NCI-H774 (cell line): Measurements from ENCODE around the gene KCND2.
"Not testable (repeated sequence)": the region's sequence is repeated elsewhere in the genome, so short reads cannot be mapped to it uniquely, and the experiment has no call there.

Experiments
- DNase-seq: peaks from one replicate; lab custom pipeline; 2025; lab: John Stamatoyannopoulos, UW

KCND2 gene

DNA sequence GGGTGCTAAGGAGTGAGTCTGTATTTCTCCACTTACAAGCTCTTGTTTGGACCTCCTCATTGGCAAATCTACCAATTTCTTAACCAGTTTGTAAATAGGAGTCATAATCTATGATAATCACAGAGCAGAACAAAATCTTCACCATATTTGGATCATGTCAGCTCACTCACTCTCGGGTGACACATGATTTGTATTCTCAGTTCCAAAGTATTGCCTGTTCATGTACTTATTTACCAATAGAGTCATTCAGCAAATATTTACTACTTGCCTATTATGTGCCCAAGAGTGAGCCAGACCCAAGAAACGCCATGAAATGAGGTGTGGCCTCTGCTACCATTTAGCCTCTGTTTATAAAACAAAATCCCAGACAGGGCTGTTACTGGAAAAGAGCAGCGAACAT lies 470.2 kb downstream of the KCND2 start:
- peak; percentile 58 for DNase-seq

DNA sequence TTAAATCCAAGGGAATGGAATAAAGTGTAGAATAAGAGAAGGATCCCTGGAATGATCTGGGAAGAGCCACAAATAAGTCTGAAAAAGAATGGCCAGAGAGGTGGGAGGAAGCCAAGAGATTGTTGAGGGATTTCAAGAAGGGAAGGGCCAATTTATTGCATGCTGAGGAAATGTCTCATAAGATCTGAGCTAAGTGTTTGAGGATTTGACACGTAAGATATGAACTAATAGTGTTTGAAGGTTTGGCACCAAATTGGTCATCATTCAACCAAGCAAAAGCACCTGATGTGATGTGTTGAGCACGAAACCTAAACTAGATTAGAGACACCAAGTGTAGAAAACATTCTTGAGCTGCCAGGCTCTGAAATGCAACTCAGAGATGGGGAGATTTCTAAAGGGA lies 487.1 kb downstream of the KCND2 start:
- DNase-seq, result no peak

DNA sequence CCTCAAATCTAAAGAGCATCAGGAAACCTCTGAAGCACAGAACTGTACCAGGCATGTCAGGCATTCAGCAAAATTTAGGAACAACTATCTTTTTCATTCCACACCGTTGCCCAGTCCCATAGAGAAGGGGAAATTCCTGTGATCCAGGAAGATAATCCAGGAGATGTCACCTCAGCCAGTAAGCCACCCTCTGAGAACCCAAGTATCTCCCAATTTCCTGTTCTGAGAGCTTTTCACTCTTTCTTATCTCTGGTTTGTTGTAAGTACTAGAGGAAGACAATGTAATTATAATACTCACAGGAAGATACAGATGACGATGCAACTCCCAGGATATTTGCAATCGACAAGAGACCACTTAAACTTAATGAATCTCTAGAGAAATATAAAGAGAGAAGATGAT lies 487.9 kb downstream of the KCND2 start:
- DNase-seq, result no peak

DNA sequence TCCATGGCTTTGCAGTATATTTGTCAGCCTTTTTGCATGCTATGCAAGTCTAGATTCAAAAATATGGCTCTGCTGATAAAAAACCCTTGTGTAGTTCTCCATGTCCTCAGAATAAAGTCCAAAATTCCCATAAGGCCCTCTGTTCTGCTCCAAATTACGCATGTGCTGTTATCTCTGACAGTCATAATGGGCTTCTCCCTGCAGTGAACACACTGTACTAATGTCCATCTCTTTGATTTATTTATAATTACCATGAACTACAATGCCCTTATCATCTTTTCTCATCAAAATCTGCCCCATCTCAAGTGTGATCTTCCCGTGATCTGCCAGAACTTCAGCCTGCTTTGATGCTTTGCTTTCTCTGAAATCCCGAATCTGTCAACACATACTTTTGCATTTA lies 497.2 kb downstream of the KCND2 start:
- DNase-seq, result no peak

DNA sequence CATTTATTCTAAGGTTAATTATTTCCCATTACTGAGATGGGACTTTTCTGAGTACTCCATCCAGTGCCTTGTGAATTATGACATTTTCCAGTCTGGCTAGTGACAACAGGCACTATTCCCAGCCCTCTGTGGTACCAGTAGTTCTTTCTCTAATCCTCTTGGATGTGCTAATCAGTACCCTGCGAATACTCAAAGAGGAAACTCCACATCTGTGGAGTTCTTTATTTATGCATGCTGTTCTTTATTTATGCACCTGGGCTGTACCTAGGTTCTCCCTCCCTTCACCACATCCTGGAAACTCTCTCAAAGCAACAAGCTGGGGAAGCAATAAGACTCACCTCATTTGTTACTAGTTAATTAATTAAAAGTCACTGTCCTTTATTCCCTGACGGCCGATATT lies 501.5 kb downstream of the KCND2 start:
- DNase-seq, result no peak

DNA sequence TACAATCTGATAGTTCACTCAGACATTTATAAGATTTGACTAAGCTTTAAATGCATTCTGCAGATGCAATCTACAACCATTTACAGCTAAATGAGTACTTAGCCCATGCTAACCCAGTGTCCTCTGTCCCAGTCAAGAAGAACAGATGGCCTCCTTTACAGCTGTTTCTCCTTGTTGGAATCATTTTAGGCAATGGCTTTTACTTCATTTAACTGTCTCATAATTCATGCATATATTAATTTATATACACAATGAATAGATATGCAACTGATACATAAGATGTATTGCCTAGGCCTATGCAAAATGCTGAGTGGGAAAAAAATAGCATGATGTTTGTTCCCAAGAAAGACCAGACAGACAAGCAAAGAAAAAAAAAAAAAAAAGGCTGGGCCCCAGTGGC lies 502.8 kb downstream of the KCND2 start:
- no peak for DNase-seq

DNA sequence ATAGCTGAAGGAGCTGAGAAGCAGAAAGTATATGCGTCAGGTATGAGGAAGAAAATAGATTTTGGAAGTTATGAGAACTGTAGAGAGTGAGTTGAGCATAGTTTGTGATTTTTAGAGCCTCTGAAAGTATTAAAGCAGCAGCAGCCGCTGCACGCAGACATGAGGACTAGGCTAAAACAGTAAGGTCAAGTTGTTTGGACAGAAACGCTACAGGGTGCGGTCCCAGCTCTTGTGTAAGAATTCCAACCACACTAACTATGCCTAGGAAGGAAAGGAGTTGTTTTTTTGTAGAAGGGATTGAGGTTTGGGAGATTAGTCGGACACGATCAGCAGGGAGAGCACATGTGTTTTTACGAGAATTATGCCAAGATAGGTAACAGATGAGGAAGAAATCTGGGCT lies 506.1 kb downstream of the KCND2 start:
- DNase-seq, result not testable (repeated sequence)

DNA sequence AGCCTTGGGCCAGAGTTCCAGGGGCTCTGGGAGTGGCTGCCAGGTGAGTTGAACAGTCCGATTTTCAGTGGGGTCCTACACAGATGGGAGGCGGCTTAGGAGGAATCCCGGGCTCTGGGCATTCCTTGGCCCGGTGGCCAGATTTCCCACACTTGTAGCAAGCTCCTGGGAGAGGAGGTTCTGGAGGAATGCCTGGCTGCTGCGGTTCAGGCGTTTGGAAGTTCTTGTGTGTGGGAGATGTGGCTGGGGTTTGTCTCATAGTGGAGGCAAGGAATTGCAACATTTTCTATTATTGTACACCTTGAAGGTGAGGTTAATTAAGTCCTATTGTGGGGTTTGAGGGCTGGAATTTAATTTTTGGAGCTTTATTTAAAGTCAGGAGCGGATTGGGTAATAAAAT lies 507.5 kb downstream of the KCND2 start:
- DNase-seq, result not testable (repeated sequence)

DNA sequence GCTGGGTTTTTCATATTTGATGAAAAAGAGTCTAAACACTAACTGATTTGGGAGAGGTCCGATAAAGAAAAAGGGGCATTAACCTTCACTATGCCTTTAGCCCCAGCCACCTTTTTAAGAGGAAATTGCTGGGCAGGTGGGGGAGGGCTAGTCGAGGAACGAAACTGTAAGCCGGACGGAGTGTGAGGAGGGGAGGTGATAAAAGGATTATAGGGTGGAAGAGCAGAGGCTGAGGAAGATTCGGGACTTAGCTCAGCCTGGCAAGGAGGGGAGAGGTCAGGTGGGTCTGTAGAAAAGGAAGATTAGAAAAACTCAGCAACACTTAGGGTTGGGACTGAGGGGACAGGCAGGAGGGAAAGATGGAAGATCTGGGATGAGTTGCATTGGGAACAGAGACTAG lies 508.0 kb downstream of the KCND2 start:
- no peak for DNase-seq

DNA sequence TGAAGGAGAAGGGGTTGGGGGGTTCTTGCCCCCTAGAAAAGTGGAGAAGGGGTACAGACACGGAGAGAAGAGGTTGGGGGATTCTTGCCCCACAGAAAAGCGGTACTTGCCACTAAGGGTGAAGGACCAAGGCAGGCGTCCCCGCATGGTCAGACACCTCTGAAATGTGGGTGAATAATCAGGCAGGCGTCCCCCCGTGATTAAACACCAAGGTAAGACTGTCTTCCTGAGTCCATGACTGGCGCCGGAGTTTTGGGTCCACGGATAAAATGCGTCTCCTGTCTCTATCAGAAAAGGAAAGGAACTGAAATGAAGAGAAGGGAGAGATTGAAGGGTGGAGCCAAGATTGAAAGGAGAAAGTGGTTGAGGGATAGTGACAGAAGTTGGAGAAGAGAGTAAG lies 508.9 kb downstream of the KCND2 start:
- not testable (repeated sequence) for DNase-seq

DNA sequence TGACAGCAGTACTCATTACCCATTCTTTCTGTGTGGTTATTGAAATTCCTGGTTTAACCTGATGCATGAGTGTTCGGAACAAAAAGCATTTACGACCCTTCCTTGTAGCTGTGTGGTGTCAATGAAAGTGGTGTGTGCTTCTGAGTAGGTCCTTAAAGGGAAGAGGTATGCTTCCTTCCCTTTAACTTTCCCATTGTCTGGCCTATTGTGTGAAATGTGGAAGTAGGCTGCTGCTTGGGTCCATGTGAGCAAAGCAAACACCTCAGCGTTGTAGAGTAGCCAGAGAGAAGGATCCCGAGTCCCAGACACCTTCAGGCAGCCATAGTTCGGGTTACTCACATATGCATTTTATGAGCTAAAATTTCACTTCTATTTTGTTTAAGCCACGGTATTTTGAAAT lies 510.3 kb downstream of the KCND2 start:
- no peak for DNase-seq

DNA sequence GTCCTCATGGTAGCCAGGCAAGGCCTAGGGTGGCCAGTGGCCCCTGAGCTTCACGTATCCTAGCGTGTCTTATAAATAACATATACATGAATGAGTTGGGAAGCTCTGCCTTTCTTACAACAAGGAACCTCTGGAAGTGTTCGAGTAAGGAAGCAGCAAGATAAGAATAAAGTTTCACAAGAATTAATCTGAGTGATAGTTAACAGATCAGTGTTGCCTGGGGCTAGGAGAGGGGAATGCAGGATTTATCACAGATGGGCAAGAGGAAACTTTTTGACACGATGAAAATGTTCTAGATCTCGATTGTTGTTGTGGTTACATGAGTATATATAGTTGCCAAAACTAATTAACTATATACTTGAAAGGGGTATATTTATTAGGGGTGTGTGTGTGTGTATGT lies 510.7 kb downstream of the KCND2 start:
- DNase-seq, result no peak

DNA sequence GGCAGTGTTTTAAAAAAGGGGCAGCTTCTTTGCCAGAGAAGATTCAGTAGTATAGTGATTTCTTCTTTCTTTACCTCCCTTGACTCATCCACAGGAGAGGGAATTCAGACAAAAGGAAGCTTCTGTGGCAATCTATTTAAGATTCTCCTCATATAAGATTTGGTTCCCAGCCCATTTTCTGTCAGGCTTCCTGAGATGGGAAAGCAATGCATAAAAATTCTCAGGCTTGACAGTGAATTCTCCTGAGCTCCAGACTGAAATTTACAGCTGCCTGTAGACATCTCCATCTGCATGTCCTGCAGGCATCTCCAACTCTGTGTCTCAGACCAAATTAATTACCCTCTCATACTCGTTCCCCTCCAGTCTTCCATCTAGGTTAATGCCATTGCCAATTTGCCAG lies 512.1 kb downstream of the KCND2 start:
- DNase-seq, result no peak

DNA sequence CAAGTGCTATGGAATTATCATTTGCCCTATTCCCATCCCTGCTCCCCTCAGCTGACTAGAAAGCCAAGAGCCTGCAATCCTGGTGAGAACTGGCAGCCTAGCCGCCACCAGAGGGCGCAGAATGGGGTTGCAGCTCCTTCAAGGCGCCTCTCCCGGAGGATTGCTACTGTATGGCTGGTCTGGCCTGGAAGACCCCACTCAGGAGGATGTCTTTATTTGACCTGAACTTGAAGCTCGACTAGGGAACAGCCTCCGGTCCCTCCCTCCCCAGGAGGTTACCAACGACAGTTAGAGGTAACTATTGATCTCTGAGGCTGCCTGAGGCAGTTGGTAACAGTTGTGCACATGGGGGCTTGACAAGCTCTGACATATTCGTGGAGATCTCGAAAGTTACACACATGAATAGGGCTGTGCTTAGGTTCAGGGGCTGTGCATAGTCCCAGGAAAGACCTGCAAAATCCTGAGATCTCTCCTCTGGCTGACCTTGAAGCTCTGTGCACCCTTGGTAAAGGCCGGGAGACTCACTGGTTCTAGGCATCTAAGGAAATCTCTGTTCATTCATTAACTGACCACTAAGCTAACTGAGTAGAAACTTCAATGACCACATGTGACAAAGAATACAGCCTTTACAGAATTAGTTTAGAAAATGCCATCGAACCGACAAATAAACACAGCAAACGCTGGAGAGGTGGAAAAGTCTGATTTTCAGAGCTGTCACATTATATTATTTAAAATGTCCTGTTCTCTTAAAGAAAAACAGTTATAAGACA lies 519.3 kb downstream of the KCND2 start:
- DNase-seq, result no peak

DNA sequence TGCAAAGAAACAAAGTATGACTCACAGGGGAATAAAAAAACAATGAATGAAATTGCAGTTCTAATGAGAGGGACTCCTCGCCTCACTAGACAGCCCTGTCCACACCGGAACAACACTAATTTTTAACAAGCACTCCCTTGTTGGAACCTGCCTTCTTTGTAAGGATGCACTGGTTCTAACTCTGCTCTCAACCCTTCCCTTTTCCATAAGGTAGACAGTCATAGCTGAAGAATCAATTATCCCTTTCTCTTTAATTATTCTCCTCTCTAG lies 519.8 kb downstream of the KCND2 start:
- DNase-seq, result no peak

DNA sequence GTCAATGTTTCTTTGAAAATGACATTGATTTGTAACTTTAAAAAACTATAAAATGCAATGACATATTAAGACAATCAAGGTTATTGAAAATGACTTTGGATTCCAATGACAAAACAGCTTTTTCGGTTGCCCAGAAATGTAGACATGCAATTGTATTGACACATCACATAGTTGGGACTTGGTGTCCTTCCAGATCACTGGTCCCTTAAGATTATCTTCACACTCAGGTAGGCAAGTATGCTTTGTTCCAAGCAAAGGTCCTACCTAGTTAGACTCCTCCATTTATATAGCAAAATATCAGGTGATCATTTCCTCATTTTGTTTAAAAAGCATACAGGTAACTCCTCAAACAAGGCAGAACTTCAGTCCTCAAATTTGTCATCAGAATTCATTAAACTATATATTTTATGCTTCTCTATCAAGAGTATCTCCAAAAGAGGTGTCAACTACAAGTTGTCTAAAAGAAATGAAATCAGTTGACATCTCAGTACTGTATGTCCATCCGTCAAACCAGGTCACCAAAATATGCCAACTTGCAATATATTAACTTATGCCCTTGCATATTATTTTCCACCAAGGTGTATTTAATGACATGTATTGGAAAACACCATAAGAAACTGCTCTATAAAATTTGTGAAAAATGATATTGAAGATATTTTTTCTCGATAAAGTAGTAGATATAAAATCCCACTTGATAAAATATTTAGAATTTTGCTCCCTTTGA lies 520.4 kb downstream of the KCND2 start:
- DNase-seq, result no peak

DNA sequence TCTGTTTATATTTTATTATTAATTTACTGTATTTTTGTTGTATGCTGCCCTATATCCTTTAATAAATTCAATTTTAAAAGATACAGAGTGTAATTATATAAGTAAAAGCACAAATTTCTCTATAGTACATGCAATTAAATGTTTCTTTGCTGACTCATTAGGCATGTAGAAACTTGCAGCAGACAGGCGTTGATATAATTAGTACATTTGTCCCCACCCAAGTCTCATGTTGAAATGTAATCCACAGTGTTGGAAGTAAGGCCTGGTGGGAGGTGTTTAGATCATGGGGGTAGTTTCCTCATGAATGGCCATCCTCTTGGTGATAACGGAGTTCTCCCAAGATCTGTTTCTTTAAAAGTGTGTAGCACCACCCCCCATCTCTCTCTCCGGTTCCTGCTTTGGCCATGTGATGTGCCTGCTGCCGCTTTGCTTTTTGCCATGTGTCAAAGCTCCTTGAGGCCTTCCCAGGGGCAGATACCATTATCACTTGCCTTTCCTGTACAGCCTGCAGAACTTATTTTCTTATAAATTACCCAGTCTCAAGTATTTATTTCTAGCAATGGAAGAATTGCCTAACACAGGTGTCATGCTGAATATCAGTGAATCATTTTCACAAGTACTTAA lies 521.2 kb downstream of the KCND2 start:
- DNase-seq, result no peak

DNA sequence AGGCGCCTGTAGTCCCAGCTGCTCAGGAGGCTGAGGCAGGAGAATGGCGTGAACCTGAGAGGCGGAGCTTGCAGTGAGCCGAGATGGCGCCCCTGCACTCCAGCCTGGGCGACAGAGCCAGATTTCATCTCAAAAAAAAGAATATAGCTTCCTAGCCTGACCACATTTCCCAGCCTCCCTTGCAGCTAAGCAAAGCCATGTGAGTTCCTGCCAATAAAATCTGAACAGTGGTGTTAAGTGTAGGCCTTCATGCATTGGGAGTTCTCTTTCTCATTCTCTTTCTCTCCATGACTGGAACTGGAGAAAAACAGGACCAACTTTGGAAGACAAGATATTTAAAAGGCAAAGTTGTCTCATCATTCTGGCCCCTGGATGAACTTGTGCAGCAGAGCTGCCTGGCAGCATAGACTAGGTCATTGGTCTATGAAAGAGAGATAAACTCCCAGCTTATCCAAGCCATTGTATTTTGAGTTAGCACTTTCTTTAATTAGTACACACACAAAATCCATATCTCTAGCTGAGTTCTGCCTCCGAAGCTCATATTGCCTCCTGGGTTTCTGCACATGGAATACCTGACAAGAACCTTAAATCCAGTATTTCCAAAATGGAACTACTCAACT lies 524.2 kb downstream of the KCND2 start:
- no peak for DNase-seq

DNA sequence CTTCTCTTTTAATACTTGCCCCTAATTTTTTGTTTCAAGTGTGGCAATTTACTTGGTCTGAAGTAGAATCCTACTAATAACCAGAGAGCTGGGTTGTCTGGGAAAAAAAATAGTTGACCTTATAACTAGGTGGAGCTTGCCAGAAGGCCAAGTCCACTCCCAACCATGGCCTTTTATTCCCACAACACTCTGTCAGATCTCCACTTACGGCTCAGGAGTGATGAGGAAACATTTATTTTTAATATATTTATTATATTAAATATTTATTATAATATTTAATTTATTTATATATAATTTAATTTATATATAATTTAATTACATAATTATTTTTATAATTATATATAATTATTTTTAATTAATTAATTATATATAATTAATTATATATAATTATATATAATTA lies 526.2 kb downstream of the KCND2 start:
- DNase-seq, result no peak
